ENCODE data around the gene SMAD3.

DNA sequence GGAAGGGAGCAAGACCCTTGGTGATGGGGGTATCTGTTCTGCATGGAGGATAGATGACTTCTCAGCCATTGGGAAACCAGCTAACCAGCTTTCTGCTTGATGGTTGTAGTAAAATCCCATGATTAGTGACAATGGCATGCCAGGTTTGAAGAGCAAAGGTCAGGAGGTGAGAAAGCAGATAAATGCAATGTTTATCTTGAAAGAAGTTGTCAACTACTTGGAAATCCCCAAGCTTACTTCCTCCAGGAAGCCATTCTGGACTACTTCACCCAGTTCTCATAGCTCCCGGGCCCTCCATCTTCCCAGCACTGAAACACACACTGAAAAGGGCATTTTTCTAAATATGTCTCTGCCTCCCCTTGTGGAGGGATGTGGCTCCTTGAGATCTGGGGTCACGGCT, 51.3 kb downstream of the SMAD3 start:
- TF ChIP-seq EZH2 (IDR thresholded peaks at IDR 0.05; ENCODE audit: insufficient read depth, poor library complexity, severe bottlenecking) (no peak), EZH2phosphoT487 (IDR thresholded peaks at IDR 0.05; ENCODE audit: insufficient read depth, low read depth) (no peak)
